ENCODE data around the gene GNGT2.

DNA sequence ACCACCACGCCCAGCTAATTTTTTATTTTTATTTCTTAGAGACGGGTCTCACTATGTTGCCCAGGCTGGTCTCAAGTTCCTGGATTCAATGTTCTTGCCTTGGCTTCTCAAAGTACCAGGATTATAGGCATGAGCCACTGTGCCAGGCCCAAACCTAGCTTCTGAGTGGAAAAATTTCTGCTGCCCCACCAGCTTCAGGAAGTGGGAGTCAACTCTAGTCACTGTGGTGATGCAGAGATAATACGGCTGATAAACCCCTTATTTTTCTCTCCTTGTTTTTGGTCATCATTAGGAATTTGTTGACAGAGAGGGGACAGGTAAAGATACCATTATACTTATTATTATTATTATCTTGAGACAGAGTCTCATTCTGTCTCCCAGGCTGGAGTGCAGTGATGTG lies 48.0 kb upstream of the GNGT2 start:
- TF ChIP-seq, protein P1, sequence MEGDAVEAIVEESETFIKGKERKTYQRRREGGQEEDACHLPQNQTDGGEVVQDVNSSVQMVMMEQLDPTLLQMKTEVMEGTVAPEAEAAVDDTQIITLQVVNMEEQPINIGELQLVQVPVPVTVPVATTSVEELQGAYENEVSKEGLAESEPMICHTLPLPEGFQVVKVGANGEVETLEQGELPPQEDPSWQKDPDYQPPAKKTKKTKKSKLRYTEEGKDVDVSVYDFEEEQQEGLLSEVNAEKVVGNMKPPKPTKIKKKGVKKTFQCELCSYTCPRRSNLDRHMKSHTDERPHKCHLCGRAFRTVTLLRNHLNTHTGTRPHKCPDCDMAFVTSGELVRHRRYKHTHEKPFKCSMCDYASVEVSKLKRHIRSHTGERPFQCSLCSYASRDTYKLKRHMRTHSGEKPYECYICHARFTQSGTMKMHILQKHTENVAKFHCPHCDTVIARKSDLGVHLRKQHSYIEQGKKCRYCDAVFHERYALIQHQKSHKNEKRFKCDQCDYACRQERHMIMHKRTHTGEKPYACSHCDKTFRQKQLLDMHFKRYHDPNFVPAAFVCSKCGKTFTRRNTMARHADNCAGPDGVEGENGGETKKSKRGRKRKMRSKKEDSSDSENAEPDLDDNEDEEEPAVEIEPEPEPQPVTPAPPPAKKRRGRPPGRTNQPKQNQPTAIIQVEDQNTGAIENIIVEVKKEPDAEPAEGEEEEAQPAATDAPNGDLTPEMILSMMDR (IDR thresholded peaks at IDR 0.05; ENCODE audit: low read length): no peak
- no peak for TF ChIP-seq EZH2phosphoT487 (IDR thresholded peaks at IDR 0.05; ENCODE audit: low read length)
